ENCODE results near the gene ADPRS. TPM values are rescaled to one million over a fixed set of nuclear protein-coding genes. Genes with fewer than 3 reads are reported as not detected.

Gene ADPRS
- total and polyA plus RNA-seq, 2 experiments from 2014 or later, result 22.6 to 46.6 TPM

- Histone ChIP-seq H3K79me2 (replicated peaks; ENCODE audit: insufficient read depth) (no peaks in the 10 kb centered on the region), H3K9me2 (ENCODE audit: insufficient read depth) (no peaks in the 10 kb centered on the region), H3F3A (replicated peaks; ENCODE audit: low read depth) (0 out of 2 replicates have a peak, but pooled peaks cover 16% of the 10 kb centered on the region), H3K4me3 (no peak overlapping the region), H3K4me2 (no peak overlapping the region), H3K4me1 (ENCODE audit: insufficient read depth) (peaks cover 6% of the 10 kb centered on the region), H3K27ac (ENCODE audit: low read depth) (no peak overlapping the region), H2AFZ (no peak overlapping the region), H4K20me1 (replicated peaks; ENCODE audit: insufficient read depth) (no peaks in the 10 kb centered on the region), H3K27me3 (ENCODE audit: insufficient read depth) (no peaks in the 10 kb centered on the region), H3K36me3 (ENCODE audit: insufficient read depth) (peaks cover 3% of the 10 kb centered on the region; the same call in 1 of the 2 replicates)
- Mint-ChIP-seq H3K27ac (no peak overlapping the region), H3K9me3 (no peaks in the 10 kb centered on the region; the same call in 2 of the 3 replicates), H3K27me3 (ENCODE audit: insufficient read depth, low read depth, poor library complexity) (peaks cover 3% of the 10 kb centered on the region), H3K4me1 (peaks cover 17% of the 10 kb centered on the region), H3K4me3 (no peak overlapping the region), H3K36me3 (ENCODE audit: low read depth) (peaks cover 9% of the 10 kb centered on the region; the same call in 2 of the 3 replicates)
- DNase-seq (ENCODE audit: low spot score) (no peak), ATAC-seq (no peak)
- no peak for TF ChIP-seq EZH2phosphoT487 (IDR thresholded peaks at IDR 0.05; ENCODE audit: unreplicated experiment)
- TF ChIP-seq ETS1 (IDR thresholded peaks at IDR 0.05), result no peak
- no peak for TF ChIP-seq ZNF462 (CRISPR knock-in tag; IDR thresholded peaks at IDR 0.05)
- TF ChIP-seq CREB1 (CRISPR knock-in tag; IDR thresholded peaks at IDR 0.05; ENCODE audit: low read depth), result no peak
- TF ChIP-seq STAT1 (IDR thresholded peaks at IDR 0.05; ENCODE audit: unreplicated experiment), result no peak
- no peak for TF ChIP-seq POLR2AphosphoS5 (IDR thresholded peaks at IDR 0.05; ENCODE audit: low read depth)
- no peak for TF ChIP-seq ZNF331 (CRISPR knock-in tag; IDR thresholded peaks at IDR 0.05; ENCODE audit: low read depth)
- TF ChIP-seq CTCF (conservative IDR thresholded peaks at IDR 0.05; ENCODE audit: low read depth in 2 of 2), result no peak
- no peak for TF ChIP-seq ZNF114 (CRISPR knock-in tag; IDR thresholded peaks at IDR 0.05)
- TF ChIP-seq NANOG (IDR thresholded peaks at IDR 0.05; ENCODE audit: borderline replicate concordance), result no peak
- TF ChIP-seq EZH2 (IDR thresholded peaks at IDR 0.05; ENCODE audit: low read depth, unreplicated experiment), result no peak
- TF ChIP-seq REST (IDR thresholded peaks at IDR 0.05; ENCODE audit: unreplicated experiment), result no peak
- TF ChIP-seq JUNB (IDR thresholded peaks at IDR 0.05; ENCODE audit: unreplicated experiment), result no peak
These were observed 10.1 kb downstream of the ADPRS start for GRCh38 chr1:36098650-36099365.

All from GM23338 (cell line).